HG02798 (cell line): ENCODE measurements around the gene GABRB1.

Source experiments
- ATAC-seq: cut with Tn5 transposase; IDR thresholded peaks from one replicate; pipeline ENCODE4 v1.9.1; 2021; ENCODE audit warnings: mild to moderate bottlenecking; ENCODE audit not compliant: unreplicated experiment, poor library complexity

GABRB1 gene

DNA sequence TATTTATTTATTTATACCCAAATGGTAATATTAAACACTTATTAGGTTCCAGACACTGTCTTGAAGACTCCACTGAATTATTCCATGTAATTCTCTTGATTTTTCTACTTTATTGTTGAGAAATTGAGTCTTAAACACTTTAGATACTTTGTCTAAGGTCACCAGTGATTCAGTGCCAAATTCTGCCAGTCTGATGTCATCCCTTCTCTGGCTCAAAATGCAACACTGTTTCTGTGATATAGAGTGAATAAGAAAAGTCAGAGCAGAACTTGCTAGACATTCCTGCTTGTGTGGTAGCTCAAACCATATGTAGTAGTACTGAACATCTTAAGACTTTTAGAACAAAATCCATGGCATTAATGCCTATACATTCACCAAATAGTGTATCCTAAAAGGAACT is 164.3 kb downstream of the GABRB1 start:
- ATAC-seq, result no peak

DNA sequence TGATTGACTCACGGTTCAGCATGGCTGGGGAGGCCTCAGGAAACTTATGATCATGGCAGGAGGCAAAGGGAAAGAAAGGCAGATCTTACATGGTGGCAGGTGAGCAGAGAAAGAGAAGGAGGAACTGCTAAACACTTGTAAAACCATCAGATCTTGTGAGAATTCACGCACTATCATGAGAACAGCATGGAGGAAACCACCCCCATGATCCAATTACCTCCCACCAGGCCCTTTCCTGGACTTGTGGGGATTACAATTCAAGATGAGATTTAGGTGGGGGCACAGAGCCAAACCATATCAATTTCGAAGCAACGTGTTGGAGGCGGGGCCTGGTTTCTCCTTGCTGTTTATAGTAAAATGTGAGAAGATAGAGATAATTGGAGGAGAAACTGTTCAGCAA is 167.4 kb downstream of the GABRB1 start:
- ATAC-seq, result no peak

GRCh38 chr4:47203593-47203992 is 172.2 kb downstream of the GABRB1 start:
- no peak for ATAC-seq

- ATAC-seq, result no peak
Observed at GRCh38 chr4:47207555-47207954, 176.2 kb downstream of the GABRB1 start.

GRCh38 chr4:47209833-47210232 is 178.5 kb downstream of the GABRB1 start:
- ATAC-seq, result no peak

GRCh38 chr4:47210828-47211227 is 179.5 kb downstream of the GABRB1 start:
- peak; percentile 46 for ATAC-seq

GRCh38 chr4:47213106-47213505 is 181.7 kb downstream of the GABRB1 start:
- no peak for ATAC-seq

GRCh38 chr4:47213539-47213938 is 182.2 kb downstream of the GABRB1 start:
- ATAC-seq, result no peak

- no peak for ATAC-seq
Observed at GRCh38 chr4:47213971-47214370, 182.6 kb downstream of the GABRB1 start.

DNA sequence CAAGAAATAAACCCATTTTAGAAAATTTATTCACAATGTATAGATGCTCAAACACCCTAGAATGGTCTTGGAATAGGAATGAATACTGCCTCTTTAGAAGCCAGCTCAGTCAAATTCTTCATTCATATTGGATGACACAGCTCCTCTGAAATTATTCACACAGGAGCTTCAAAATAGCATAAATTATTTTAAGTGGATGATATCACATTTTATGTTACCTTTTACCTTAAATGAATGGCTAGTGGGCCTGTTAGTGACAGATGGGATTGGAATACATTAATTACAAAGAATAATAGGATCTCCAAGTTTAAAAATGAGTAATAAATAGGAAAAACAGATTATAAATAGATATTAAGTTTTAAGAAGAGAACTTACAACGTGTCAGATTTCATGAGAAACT is 184.4 kb downstream of the GABRB1 start:
- no peak for ATAC-seq

GRCh38 chr4:47217291-47217690 is 185.9 kb downstream of the GABRB1 start:
- ATAC-seq, result no peak

DNA sequence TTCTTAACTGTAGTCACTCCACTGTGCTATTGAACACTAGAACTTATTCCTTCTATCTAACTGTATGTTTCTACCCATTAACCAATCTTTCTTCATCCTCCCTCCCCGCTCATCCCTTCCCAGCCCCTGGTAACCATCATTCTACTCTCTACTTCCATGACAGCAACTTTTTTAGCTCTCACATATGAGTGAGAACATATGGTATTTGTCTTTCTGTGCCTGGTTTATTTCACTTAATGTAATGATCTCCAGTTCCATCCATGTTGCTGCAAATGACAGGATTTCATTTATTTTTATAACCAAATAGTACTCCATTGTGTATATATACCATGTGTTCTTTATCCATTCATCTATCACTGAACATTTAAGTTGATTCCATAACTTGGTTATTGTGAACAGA is 186.5 kb downstream of the GABRB1 start:
- ATAC-seq, result no peak

- ATAC-seq, result no peak
Observed at GRCh38 chr4:47218631-47219030, 187.3 kb downstream of the GABRB1 start.

GRCh38 chr4:47219586-47219985 is 188.2 kb downstream of the GABRB1 start:
- ATAC-seq, result no peak

GRCh38 chr4:47221721-47222120 is 190.4 kb downstream of the GABRB1 start:
- no peak for ATAC-seq

- ATAC-seq, result no peak
Observed at GRCh38 chr4:47222276-47222675, 190.9 kb downstream of the GABRB1 start.

GRCh38 chr4:47224361-47224760 is 193.0 kb downstream of the GABRB1 start:
- no peak for ATAC-seq

GRCh38 chr4:47235721-47236120 is 204.4 kb downstream of the GABRB1 start:
- no peak for ATAC-seq

GRCh38 chr4:47238667-47239066 is 207.3 kb downstream of the GABRB1 start:
- no peak for ATAC-seq

DNA sequence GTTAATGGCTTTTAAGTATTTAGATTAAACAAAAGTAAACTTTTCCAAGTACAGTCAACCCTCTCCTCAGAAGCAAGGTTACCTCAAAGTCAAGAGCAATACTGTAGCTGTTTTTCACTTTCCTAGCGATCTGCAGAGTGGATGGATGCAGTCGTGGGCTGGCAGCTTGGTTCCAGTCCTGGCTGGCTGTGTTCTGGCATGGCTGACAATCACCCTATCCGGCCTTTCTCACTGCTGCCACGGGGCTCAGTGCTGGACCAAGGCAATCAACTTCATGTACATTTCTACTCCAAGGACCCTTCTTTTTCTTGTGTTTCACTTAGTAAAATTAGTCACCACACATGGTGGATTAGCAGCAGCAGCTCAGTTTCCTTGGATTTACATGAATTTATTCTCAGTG is 208.3 kb downstream of the GABRB1 start:
- ATAC-seq, result no peak

- ATAC-seq, result no peak
Observed at GRCh38 chr4:47251348-47252135, 220.2 kb downstream of the GABRB1 start.

GRCh38 chr4:47263721-47264120 is 232.4 kb downstream of the GABRB1 start:
- no peak for ATAC-seq
